GM12872 (cell line): ENCODE data around the gene ST6GAL1.

Experiments
- TF ChIP-seq, protein P1 (sequence below): IDR thresholded peaks from 3 replicates; pipeline ENCODE4 v1.5.1; 2011; ENCODE audit warnings: low read depth, mild to moderate bottlenecking, low read length, moderate library complexity; ENCODE audit not compliant: insufficient read depth

Gene ST6GAL1

DNA sequence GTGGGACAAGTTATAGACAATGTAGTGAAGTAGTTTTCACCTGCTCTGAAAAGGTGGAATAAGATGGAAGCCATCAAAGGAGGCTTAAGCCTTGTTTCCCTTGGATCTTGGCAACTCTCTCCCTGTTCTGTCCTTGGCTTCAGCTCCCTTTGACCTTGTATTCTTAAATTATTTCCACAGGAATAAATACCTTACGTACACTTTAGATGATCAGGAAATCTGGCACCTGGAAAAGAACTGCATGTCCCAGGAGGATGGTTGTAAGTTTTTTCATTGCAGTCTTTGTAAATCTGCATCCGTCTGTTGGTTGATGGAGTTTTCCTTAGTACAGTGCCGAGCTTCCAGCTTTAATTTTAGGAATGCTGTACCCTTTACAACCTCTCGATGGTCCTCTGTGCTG, 11.8 kb downstream of the ST6GAL1 start:
- TF ChIP-seq, protein P1, sequence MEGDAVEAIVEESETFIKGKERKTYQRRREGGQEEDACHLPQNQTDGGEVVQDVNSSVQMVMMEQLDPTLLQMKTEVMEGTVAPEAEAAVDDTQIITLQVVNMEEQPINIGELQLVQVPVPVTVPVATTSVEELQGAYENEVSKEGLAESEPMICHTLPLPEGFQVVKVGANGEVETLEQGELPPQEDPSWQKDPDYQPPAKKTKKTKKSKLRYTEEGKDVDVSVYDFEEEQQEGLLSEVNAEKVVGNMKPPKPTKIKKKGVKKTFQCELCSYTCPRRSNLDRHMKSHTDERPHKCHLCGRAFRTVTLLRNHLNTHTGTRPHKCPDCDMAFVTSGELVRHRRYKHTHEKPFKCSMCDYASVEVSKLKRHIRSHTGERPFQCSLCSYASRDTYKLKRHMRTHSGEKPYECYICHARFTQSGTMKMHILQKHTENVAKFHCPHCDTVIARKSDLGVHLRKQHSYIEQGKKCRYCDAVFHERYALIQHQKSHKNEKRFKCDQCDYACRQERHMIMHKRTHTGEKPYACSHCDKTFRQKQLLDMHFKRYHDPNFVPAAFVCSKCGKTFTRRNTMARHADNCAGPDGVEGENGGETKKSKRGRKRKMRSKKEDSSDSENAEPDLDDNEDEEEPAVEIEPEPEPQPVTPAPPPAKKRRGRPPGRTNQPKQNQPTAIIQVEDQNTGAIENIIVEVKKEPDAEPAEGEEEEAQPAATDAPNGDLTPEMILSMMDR, result no peak

DNA sequence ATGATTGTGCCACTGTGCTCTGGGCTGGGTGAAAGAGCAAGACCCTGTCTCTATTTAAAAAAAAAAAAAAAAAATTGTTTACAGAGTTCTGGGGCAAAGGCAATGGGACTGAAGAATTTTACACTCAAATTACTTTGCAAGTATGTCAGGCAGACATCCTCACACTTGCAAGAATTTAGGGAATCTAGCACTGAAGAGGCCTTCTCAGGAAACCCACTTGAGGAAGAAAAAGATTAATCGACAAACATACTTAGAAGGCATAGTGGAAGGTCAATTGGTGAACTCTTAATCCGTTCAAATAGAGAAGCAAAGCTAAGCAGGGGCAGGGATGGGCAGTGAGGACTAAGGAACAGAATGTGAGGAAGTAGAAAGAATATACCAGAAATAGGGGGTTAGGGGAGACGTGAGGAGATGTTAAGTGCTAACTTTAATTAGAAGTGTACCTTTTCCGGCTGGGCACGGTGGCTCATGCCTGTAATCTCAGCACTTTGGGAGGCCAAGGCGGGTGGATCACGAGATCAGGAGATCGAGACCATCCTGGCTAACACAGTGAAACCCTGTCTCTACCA, 15.0 kb downstream of the ST6GAL1 start:
- TF ChIP-seq, protein P1, result no peak

DNA sequence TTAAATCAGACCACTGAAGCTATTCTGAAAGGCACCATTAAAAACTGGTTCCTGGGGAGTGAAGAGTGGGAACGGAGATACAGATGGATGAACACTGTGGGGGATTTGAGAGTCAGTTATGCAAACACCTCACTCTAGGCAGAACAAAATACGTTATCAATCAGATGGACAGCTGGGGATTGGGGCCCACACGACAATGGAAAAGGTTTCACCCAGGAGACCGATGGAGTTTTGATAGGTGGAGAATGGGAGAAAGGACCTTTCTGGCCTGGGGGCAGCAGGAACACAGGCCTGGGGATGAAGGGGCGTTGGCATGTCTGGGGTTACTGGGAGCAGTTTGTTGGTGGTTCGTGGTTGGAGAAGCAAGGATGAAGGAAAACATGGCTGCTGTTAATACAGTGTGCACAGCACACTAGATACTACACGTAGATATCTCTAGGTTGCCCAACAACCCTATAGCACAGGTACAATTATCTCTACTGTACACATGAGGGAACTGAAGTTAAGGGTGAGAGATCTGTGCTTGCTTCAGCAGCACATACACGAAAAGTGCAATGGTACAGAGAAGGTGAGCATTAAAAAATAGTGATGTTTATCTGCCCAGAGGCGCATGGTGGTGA, 16.5 kb downstream of the ST6GAL1 start:
- TF ChIP-seq, protein P1, result no peak

DNA sequence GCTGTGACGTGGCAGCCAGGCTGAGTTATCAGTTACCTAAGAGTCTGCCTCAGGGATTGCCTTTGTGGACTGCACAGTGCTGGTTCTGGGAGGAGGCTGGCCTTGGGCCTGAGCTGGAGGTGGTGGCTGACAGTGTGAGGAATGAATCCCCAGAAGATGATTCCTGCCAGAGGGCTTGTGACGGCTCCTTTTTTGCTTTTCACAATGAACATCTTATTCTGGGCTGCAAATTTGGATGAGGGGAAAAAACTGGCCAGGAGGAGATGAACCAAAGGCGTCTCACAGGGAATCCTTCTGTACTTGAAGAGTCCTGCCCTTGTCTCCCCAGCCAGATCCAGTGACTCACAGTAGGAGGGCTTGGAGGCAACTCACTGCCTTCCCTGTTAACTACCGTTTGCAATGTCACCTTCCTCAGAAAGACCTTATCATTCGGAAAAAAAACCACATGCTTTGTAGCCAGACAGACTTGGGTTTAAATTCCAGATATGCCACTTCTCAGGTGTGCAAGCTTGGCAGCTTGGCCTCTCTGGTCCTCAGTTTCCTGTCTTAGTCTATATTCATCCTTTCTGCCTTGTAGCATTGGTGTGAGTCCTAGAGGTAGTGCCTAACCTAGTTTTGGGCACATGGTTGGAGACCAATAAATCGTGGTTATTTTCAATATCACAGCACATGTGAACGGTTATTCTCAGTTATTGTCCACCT, 19.1 kb downstream of the ST6GAL1 start:
- TF ChIP-seq, protein P1, result no peak

DNA sequence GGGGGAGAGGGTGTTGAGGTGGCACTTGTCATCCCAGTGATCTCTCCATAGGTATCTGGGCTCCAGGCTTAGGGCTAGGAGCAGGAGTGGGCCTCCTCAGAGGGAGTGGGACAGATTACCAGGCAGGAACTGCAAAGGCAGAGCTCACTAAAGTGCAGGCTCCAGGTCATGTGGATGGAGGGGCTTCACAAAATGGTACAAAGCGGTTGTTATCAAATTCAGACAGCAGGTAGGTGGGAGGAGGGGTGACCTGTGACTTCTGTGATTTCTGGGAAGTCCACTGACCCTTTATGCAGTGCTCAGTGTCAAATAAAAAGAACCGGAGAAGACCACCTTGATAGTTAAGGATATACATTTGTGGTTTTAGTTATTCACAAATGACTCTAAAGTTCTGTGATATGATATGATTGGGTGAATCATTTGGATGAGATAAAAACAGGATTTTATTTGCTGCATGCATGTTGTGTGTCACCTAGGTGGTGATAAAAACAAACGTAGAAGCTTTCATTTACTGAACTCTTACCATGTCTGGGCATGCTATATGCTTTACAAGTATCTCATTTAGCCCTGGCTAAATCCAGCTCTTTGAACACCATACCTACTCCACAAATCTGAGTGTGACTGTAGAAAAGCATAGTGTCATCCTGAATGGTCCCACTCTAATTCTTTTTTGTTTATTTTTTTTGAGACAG, 20.2 kb downstream of the ST6GAL1 start:
- TF ChIP-seq, protein P1, result no peak

DNA sequence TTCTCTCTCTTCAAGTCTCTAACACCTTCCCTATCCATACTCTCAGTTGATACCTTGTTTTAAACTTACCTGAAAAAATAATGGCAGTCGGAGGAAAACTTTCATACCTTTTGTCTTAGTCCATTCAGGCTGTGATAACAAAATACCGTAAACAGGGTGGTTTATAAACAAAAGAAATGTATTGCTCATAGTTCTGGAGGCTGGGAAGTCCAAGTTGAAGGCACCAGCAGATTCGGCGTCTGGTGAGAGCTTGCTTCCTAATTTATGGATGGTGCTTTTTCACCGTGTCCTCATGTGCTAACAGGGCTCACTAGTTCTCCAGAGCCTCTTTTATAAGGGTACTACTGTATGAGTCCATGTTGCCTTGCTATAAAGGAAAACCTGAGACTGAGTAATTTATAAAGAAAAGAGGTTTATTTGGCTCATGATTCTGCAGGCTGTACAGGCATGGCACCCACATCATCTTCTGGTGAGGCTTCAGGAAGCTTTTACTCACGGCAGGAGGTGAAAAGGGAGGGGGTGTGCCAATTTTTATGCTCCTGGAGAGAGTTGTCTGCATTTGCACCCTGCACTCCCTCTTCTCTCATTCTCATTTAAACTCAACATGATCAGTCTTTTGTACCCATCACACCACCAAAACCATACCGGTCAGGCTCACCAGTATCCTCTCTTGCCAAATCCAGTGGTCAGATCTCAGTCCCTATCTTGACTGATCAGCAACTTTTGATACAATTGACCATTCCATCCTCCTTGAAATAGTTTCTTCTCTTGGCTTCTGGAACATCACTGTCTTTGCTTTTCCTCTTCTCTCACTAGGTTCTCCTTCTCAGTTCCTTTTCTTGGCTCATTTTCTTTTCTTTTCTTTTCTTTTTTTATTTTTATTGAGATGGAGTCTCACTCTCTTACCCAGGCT, 21.6 kb downstream of the ST6GAL1 start:
- TF ChIP-seq, protein P1, result no peak

DNA sequence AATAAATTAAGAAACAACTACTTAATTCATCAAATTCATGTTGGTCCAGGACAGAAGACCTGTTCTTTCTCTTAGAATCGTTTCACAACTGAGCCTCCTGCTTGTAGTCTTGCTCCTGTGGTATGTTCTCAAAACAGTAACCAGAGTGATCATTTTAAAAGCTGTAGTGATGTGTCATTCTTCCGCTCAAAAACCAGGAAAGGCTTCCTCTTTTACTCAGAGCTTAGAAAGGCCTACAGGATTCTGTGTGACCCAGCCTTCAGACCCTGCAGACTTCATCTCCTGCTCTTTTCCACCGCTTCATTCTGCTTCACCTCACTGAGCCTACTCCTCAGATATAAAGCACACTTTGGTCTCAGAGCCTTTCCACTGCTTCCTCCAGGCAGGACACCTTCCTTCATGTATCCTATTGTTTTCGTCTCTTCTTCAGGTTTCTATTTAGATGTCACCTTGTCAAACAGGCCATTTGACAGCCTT, 22.7 kb downstream of the ST6GAL1 start:
- TF ChIP-seq, protein P1, result no peak
